IMR-90 (cell line): Measurements from ENCODE around the gene FOSL2. TPM values are rescaled to one million over a fixed set of nuclear protein-coding genes. Genes with fewer than 3 reads are reported as not detected.

Experiments
- ATAC-seq: fragments of 200-7000 bp; cut with Tn5 transposase; 2 replicates; pipeline ENCODE4 v1.9.1; 2020; ENCODE audit warnings: low read depth, mild to moderate bottlenecking, moderate library complexity
- BruUV-seq: library from RNA; stranded (reverse); fragments of 400-500 nt; replicated peaks from 2 replicates; lab custom pipeline; 2021; lab: Mats Ljungman, UMichigan
- CTCF ChIA-PET: fragments of 300-600 bp; formaldehyde crosslinking; extraction: SDS; loops from one replicate; lab custom pipeline; 2021; ENCODE audit warnings: antibody characterized with exemption; lab: Yijun Ruan, JAX
- POLR2A ChIA-PET: fragments of 300-600 bp; sonication (Branson Sonifier 250); formaldehyde crosslinking; loops from one replicate; lab custom pipeline; 2022; ENCODE audit warnings: antibody characterized with exemption; ENCODE audit not compliant: unreplicated experiment; lab: Charles Lee
- DNase-seq: peaks from one replicate; pipeline ENCODE4 v3.0.0; 2013
- H2AFZ ChIP-seq: replicated peaks from 2 replicates; pipeline ENCODE3; 2013; ENCODE audit warnings: low read length, mild to moderate bottlenecking; ENCODE audit not compliant: poor library complexity
- H2AK5ac ChIP-seq: 2 replicates; pipeline ENCODE4 v1.6.1; 2013; ENCODE audit warnings: low read depth, low read length, inconsistent platforms
- H2AK9ac ChIP-seq: replicated peaks from 2 replicates; pipeline ENCODE3; 2013; ENCODE audit warnings: mild to moderate bottlenecking, low read depth, low read length, moderate library complexity; ENCODE audit not compliant: poor library complexity
- H2BK120ac ChIP-seq: 2 replicates; pipeline ENCODE4 v1.6.1; 2013; ENCODE audit warnings: low read depth, low read length, inconsistent platforms
- H2BK15ac ChIP-seq: 3 replicates; pipeline ENCODE4 v1.6.1; 2013; ENCODE audit warnings: low read depth, low read length, inconsistent platforms
- H2BK20ac ChIP-seq: 2 replicates; pipeline ENCODE4 v1.6.1; 2013; ENCODE audit warnings: low read depth, mild to moderate bottlenecking, inconsistent platforms, low read length, moderate library complexity
- H2BK5ac ChIP-seq: 2 replicates; pipeline ENCODE4 v1.6.1; 2013; ENCODE audit warnings: mild to moderate bottlenecking, low read depth, low read length, inconsistent platforms; ENCODE audit not compliant: poor library complexity, severe bottlenecking
- H3K14ac ChIP-seq: replicated peaks from 2 replicates; pipeline ENCODE4 v1.6.1; 2013; ENCODE audit warnings: low read depth, low read length, inconsistent platforms
- H3K18ac ChIP-seq: 2 replicates; pipeline ENCODE4 v1.6.1; 2013; ENCODE audit warnings: low read depth, low read length, control low read depth
- H3K23ac ChIP-seq: 2 replicates; pipeline ENCODE4 v1.6.1; 2013; ENCODE audit warnings: low read depth, low read length, inconsistent platforms
- H3K27ac ChIP-seq: 2 replicates; pipeline ENCODE4 v1.5.1; 2013; ENCODE audit warnings: mild to moderate bottlenecking, control low read depth, low read length; ENCODE audit not compliant: insufficient read depth
- H3K27me3 ChIP-seq: 2 replicates; pipeline ENCODE4 v1.6.1; 2013; ENCODE audit warnings: low read length; ENCODE audit not compliant: control insufficient read depth, insufficient read depth
- H3K36me3 ChIP-seq: 2 replicates; pipeline ENCODE4 v1.6.1; 2013; ENCODE audit warnings: low read length, mixed read lengths; ENCODE audit not compliant: control insufficient read depth, insufficient read depth
- H3K4ac ChIP-seq: 2 replicates; pipeline ENCODE4 v1.6.1; 2013; ENCODE audit warnings: low read depth, low read length, inconsistent platforms
- H3K4me1 ChIP-seq: 2 replicates; pipeline ENCODE4 v1.6.1; 2013; ENCODE audit warnings: low read length, mixed read lengths; ENCODE audit not compliant: control insufficient read depth, insufficient read depth
- H3K4me2 ChIP-seq: 2 replicates; pipeline ENCODE4 v1.6.1; 2013; ENCODE audit warnings: low read depth, mild to moderate bottlenecking, control low read depth, low read length, moderate library complexity
- H3K4me3 ChIP-seq: 2 replicates; pipeline ENCODE4 v1.5.1; 2013; ENCODE audit warnings: low read depth, mild to moderate bottlenecking, control low read depth, low read length, moderate library complexity; ENCODE audit not compliant: insufficient read depth
- H3K56ac ChIP-seq: 2 replicates; pipeline ENCODE4 v1.6.1; 2013; ENCODE audit warnings: low read length, inconsistent platforms; ENCODE audit not compliant: insufficient read depth; ENCODE audit errors: extremely low read depth
- H3K79me1 ChIP-seq, 2 experiments: 2 replicates each; pipeline ENCODE4 v1.6.1; 2013; ENCODE audit warnings: low read length in 2 of 2, inconsistent platforms in 1 of 2, low read depth in 1 of 2
- H3K9ac ChIP-seq: 2 replicates; pipeline ENCODE4 v1.6.1; 2013; ENCODE audit warnings: low read depth, low read length, control low read depth
- H3K9me1 ChIP-seq: 2 replicates; pipeline ENCODE4 v1.6.1; 2013; ENCODE audit warnings: low read length, inconsistent platforms; ENCODE audit not compliant: insufficient read depth
- H3K9me3 ChIP-seq: 2 replicates; pipeline ENCODE4 v1.6.1; 2013; ENCODE audit warnings: low read length; ENCODE audit not compliant: control insufficient read depth, insufficient read depth
- H4K20me1 ChIP-seq: 2 replicates; pipeline ENCODE4 v1.6.1; 2013; ENCODE audit warnings: low read length, inconsistent platforms; ENCODE audit not compliant: insufficient read depth
- H4K5ac ChIP-seq: 2 replicates; pipeline ENCODE4 v1.6.1; 2013; ENCODE audit warnings: mild to moderate bottlenecking, low read depth, low read length, control low read depth
- H4K8ac ChIP-seq, 2 experiments: 2 replicates each; pipeline ENCODE4 v1.6.1; 2013; ENCODE audit warnings: low read depth in 2 of 2, low read length in 2 of 2, control low read depth in 1 of 2, inconsistent platforms in 1 of 2
- H4K91ac ChIP-seq: 2 replicates; pipeline ENCODE4 v1.6.1; 2013; ENCODE audit warnings: low read depth, low read length, inconsistent platforms; ENCODE audit not compliant: insufficient read depth
- BHLHE40 ChIP-seq: fragments of 150-350 bp; IDR thresholded peaks from 2 replicates; pipeline ENCODE4 v1.6.1; 2016; ENCODE audit warnings: mild to moderate bottlenecking, low read depth, low read length
- CEBPB ChIP-seq: IDR thresholded peaks from 2 replicates; pipeline ENCODE4 v1.6.1; 2012; ENCODE audit warnings: low read depth, low read length, improper control_type of control experiment
- CHD1 ChIP-seq: IDR thresholded peaks from 2 replicates; pipeline ENCODE4 v1.6.1; 2012; ENCODE audit warnings: low read depth, low read length, improper control_type of control experiment
- CTCF ChIP-seq: conservative IDR thresholded peaks from 2 replicates; pipeline ENCODE4 v1.5.1; 2012; ENCODE audit warnings: mild to moderate bottlenecking, low read depth, low read length, improper control_type of control experiment
- ELK1 ChIP-seq: fragments of 150-350 bp; IDR thresholded peaks from 2 replicates; pipeline ENCODE4 v1.6.1; 2016; ENCODE audit warnings: low read depth, mild to moderate bottlenecking, low read length, moderate library complexity, borderline replicate concordance
- FOS ChIP-seq: fragments of 150-350 bp; IDR thresholded peaks from 2 replicates; pipeline ENCODE4 v1.6.1; 2016; ENCODE audit warnings: low read depth, low read length
- MAFK ChIP-seq: IDR thresholded peaks from 2 replicates; pipeline ENCODE4 v1.6.1; 2012; ENCODE audit warnings: low read depth, low read length, improper control_type of control experiment
- MAZ ChIP-seq: IDR thresholded peaks from 2 replicates; pipeline ENCODE4 v1.6.1; 2012; ENCODE audit warnings: low read depth, mild to moderate bottlenecking, low read length, improper control_type of control experiment, moderate library complexity, borderline replicate concordance
- NFE2L2 ChIP-seq: fragments of 150-350 bp; IDR thresholded peaks from 2 replicates; pipeline ENCODE4 v1.6.1; 2016; ENCODE audit warnings: low read depth, mild to moderate bottlenecking, low read length
- POLR2A ChIP-seq: IDR thresholded peaks from 2 replicates; pipeline ENCODE4 v1.6.1; 2012; ENCODE audit warnings: mild to moderate bottlenecking, low read depth, low read length
- RAD21 ChIP-seq: IDR thresholded peaks from 2 replicates; pipeline ENCODE4 v1.6.1; 2012; ENCODE audit warnings: low read length, improper control_type of control experiment
- RCOR1 ChIP-seq: IDR thresholded peaks from 2 replicates; pipeline ENCODE4 v1.6.1; 2012; ENCODE audit warnings: mild to moderate bottlenecking, low read length, improper control_type of control experiment; ENCODE audit not compliant: insufficient replicate concordance
- SMC3 ChIP-seq: fragments of 150-350 bp; IDR thresholded peaks from 2 replicates; pipeline ENCODE4 v1.6.1; 2016; ENCODE audit warnings: low read depth, mild to moderate bottlenecking, antibody characterized with exemption, low read length, moderate library complexity
- USF2 ChIP-seq: fragments of 150-350 bp; IDR thresholded peaks from 2 replicates; pipeline ENCODE4 v1.6.1; 2017; ENCODE audit warnings: mild to moderate bottlenecking, antibody characterized with exemption, low read length, low read depth
- WGBS, 2 experiments: methylation state at CpG; one replicate each; pipeline versions ENCODE4 v1.1.5 to v1.1.7; 2013; ENCODE audit warnings: missing lambda C conversion rate in 2 of 2; ENCODE audit not compliant: insufficient read length in 1 of 2; ENCODE audit errors: extremely low coverage in 2 of 2; 5-methylcytosine and 5-hydroxymethylcytosine counted together
- dilution Hi-C: fragments of 300-500 bp; cut with HindIII; formaldehyde crosslinking; loops from one replicate; pipeline ENCODE4 v1.14.3; 2018; ENCODE audit warnings: low sequenced_read_pairs; ENCODE audit not compliant: unreplicated experiment
- in situ Hi-C: fragments of 300-500 bp; cut with MboI; formaldehyde crosslinking; loops from 3 replicates; pipeline ENCODE4 v1.14.3; 2019; ENCODE audit warnings: low sequenced_read_pairs, inconsistent platforms, mixed read lengths
- intact Hi-C: fragments of 100-400 bp; cut with micrococcal nuclease; formaldehyde crosslinking; loops from 2 replicates; pipeline ENCODE4 v1.10.0; 2022
- polyA plus RNA-seq, 3 experiments: library from polyadenylated mRNA; depleted of rRNA; stranded (reverse); fragments of >200 nt; gene quantifications; 2 replicates each; pipeline ENCODE4 v1.2.3, GENCODE V29; 2012; ENCODE audit warnings: low replicate concordance in 1 of 3
- total RNA-seq: library from RNA; depleted of rRNA; stranded (reverse); fragments of >200 nt; gene quantifications from 2 replicates; pipeline ENCODE4 v1.2.3, GENCODE V29; 2012

FOSL2 gene
- total and polyA plus RNA-seq, 2 of the 4 experiments (the other 2 are of a cell fraction) = 31.4 to 46.3 TPM

- Histone ChIP-seq H3K4me1 (peaks cover 14% of the 10 kb centered on the region), H3K9ac (no peak overlapping the region), H3K4ac (peak overlapping the region; percentile 64), H2BK120ac (no peak overlapping the region; the same call in 1 of the 2 replicates), H3K4me3 (no peak overlapping the region), H4K91ac (peak overlapping the region; percentile 41; the same call in 1 of the 2 replicates), H4K8ac (no peak overlapping the region), H3K36me3 (no peaks in the 10 kb centered on the region), H3K14ac (no peak overlapping the region), H4K20me1 (no peaks in the 10 kb centered on the region), H3K9me3 (no peaks in the 10 kb centered on the region), H3K27ac (no peak overlapping the region), H3K56ac (no peak overlapping the region), H2BK5ac (no peak overlapping the region), H2BK15ac (no peak overlapping the region; the same call in 2 of the 3 replicates), H3K79me1 (no peaks in the 10 kb centered on the region), H3K23ac (no peak overlapping the region), H3K27me3 (no peaks in the 10 kb centered on the region), H2AFZ (peak overlapping the region; percentile 7), H2AK5ac (peak overlapping the region; percentile 80; the same call in 1 of the 2 replicates), H2BK20ac (peak overlapping the region; percentile 28; the same call in 1 of the 2 replicates), H4K5ac (no peak overlapping the region), H3K4me2 (no peak overlapping the region), H2AK9ac (peak overlapping the region; percentile 37), H3K9me1 (peaks cover 7% of the 10 kb centered on the region), H3K18ac (peak overlapping the region; percentile 16; the same call in 1 of the 2 replicates)
- no peak for DNase-seq
- POLR2A ChIA-PET = no interaction called here
- ATAC-seq = no peak
- no peak for TF ChIP-seq CTCF
- no peak for TF ChIP-seq FOS
- no peak for TF ChIP-seq CEBPB
- TF ChIP-seq MAZ = no peak
- TF ChIP-seq RCOR1 = no peak
- TF ChIP-seq SMC3 = no peak
- no peak for TF ChIP-seq CHD1
- no peak for TF ChIP-seq POLR2A
- TF ChIP-seq RAD21 = no peak
- TF ChIP-seq ELK1 = no peak
- no peak for TF ChIP-seq BHLHE40
- TF ChIP-seq MAFK = no peak
- TF ChIP-seq USF2 = no peak
- TF ChIP-seq NFE2L2 = no peak
- CTCF ChIA-PET = no interaction called here
- 80% methylated on average over 1 of the region's 10 CpGs; no CpG with 5 or more reads in 1 of the 2 experiments for WGBS, 2 experiments
- dilution Hi-C loops (no loop called here), in situ Hi-C loops (no loop called here), intact Hi-C loops (no loop called here)
- no TSS peak for BruUV-seq
Measured at GRCh38 chr2:28348149-28348567, 44.5 kb upstream of the FOSL2 start.
